Measurements from ENCODE around the gene RIMS1.

RIMS1 gene

DNA sequence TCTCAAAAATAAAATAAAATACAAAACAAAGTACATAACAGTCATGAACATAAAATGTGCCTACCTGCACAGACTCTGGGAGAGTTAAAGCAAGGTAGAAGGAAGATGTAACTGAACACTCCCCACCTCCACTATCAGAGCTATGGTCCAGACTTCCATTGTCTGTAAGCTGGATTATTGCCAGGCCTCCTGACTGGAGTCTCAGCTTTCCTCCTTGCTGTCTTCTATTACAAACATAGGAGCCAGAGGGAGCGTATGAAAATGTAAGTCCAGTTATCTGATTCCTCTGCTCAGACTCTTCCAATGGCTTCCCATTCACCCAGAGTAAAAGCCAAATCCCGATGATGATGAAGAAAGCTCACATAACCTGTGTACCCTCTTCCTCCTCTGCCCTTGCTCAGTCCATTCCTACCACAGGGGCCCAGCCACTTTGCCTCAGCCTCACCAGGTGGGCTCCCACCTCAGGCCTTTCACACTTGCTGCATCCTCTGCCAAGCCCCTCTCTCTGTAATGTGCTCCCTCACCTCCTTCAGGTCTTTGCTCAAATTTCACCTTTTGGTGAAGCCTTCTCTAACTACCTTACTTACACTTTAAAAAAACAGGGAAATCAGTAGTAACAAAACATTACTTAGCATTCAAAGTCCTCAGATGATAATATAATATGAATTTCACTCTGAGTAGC, 194.1 kb downstream of the RIMS1 start:
- Histone ChIP-seq H3K9ac (ENCODE audit: low read length) (no peak overlapping the region), H3K27ac (ENCODE audit: low read length) (no peak overlapping the region), H3K4me1 (ENCODE audit: low read length) (no peaks in the 10 kb centered on the region), H4K20me1 (ENCODE audit: insufficient read depth, low read length) (no peaks in the 10 kb centered on the region), H3F3A (ENCODE audit: insufficient read depth, low read length) (no peaks in the 10 kb centered on the region), H3K4me3 (ENCODE audit: low read length) (no peak overlapping the region), H3K27me3 (replicated peaks; ENCODE audit: insufficient read depth, low read length) (no peaks in the 10 kb centered on the region), H3K9me3 (replicated peaks; ENCODE audit: insufficient read depth, low read length) (no peaks in the 10 kb centered on the region), H3K9me2 (replicated peaks; ENCODE audit: insufficient read depth, low read length) (no peaks in the 10 kb centered on the region), H3K79me2 (ENCODE audit: low read length) (no peaks in the 10 kb centered on the region), H2AFZ (ENCODE audit: low read length) (no peak overlapping the region), H3K4me2 (ENCODE audit: low read depth, low read length) (no peak overlapping the region), H3K36me3 (replicated peaks; ENCODE audit: insufficient read depth, low read length) (no peaks in the 10 kb centered on the region)
- no peak for DNase-seq
- TF ChIP-seq EZH2phosphoT487 (IDR thresholded peaks at IDR 0.05; ENCODE audit: low read length) (no peak), EZH2 (optimal IDR thresholded peaks at IDR 0.05; ENCODE audit: low read depth, low read length) (no peak)
- TF ChIP-seq, protein P1, sequence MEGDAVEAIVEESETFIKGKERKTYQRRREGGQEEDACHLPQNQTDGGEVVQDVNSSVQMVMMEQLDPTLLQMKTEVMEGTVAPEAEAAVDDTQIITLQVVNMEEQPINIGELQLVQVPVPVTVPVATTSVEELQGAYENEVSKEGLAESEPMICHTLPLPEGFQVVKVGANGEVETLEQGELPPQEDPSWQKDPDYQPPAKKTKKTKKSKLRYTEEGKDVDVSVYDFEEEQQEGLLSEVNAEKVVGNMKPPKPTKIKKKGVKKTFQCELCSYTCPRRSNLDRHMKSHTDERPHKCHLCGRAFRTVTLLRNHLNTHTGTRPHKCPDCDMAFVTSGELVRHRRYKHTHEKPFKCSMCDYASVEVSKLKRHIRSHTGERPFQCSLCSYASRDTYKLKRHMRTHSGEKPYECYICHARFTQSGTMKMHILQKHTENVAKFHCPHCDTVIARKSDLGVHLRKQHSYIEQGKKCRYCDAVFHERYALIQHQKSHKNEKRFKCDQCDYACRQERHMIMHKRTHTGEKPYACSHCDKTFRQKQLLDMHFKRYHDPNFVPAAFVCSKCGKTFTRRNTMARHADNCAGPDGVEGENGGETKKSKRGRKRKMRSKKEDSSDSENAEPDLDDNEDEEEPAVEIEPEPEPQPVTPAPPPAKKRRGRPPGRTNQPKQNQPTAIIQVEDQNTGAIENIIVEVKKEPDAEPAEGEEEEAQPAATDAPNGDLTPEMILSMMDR (IDR thresholded peaks at IDR 0.05; ENCODE audit: low read length), result no peak

DNA sequence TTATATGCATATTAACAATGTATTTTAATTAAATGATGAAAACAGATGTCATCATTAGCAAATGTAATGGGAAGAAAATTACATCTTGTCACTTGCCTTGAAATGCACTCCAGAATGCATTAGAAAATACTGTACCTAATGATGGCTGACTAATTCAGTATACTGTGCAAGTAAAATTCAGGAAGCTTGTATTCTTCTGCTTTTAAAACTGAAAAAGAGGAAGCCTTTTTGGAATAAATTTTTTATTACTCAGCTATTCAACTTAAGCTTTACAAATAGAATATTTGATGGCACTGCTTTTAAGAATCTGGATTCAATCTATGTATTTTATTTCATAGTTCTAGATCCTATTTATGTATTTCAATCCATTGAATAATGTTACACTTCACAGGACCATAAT, 195.5 kb downstream of the RIMS1 start:
- Histone ChIP-seq H2AFZ (ENCODE audit: low read length) (no peak overlapping the region), H3K9me2 (replicated peaks; ENCODE audit: insufficient read depth, low read length) (no peaks in the 10 kb centered on the region), H3K9me3 (replicated peaks; ENCODE audit: insufficient read depth, low read length) (no peaks in the 10 kb centered on the region), H3K79me2 (ENCODE audit: low read length) (no peaks in the 10 kb centered on the region), H3K9ac (ENCODE audit: low read length) (no peak overlapping the region), H3K4me1 (ENCODE audit: low read length) (no peaks in the 10 kb centered on the region), H3K4me2 (ENCODE audit: low read depth, low read length) (no peak overlapping the region), H3K4me3 (ENCODE audit: low read length) (no peak overlapping the region), H3K27ac (ENCODE audit: low read length) (no peak overlapping the region), H3K36me3 (replicated peaks; ENCODE audit: insufficient read depth, low read length) (no peaks in the 10 kb centered on the region), H3K27me3 (replicated peaks; ENCODE audit: insufficient read depth, low read length) (no peaks in the 10 kb centered on the region), H3F3A (ENCODE audit: insufficient read depth, low read length) (no peaks in the 10 kb centered on the region), H4K20me1 (ENCODE audit: insufficient read depth, low read length) (no peaks in the 10 kb centered on the region)
- no peak for DNase-seq
- TF ChIP-seq, protein P1 (IDR thresholded peaks at IDR 0.05; ENCODE audit: low read length), result no peak
- TF ChIP-seq EZH2phosphoT487 (IDR thresholded peaks at IDR 0.05; ENCODE audit: low read length) (no peak), EZH2 (optimal IDR thresholded peaks at IDR 0.05; ENCODE audit: low read depth, low read length) (no peak)

DNA sequence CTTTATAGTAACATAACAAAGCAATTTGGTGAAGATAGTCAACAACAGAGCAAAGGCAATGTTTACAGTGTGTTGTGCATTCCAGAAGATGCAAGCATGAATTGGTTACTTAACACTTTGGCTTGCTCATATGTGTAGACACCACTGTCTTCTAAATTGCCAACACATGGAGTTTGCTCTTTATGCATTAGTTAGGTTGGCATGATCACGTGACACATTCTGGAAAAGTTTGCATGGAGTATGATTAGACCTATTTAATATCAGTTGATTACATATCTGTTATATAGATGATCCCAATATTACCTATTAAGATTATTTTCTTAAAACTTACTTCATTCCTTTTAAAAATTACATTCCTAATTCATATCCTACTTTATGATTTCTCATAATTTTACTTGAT, 197.6 kb downstream of the RIMS1 start:
- no peak overlapping the region for H3K27ac ChIP-seq (ENCODE audit: low read length)
- no peak overlapping the region for H3K4me3 ChIP-seq (ENCODE audit: low read length)
- no peaks in the 10 kb centered on the region for H3K79me2 ChIP-seq (ENCODE audit: low read length)
- H3F3A ChIP-seq (ENCODE audit: insufficient read depth, low read length), result no peaks in the 10 kb centered on the region
- no peaks in the 10 kb centered on the region for H4K20me1 ChIP-seq (ENCODE audit: insufficient read depth, low read length)
- H3K27me3 ChIP-seq (replicated peaks; ENCODE audit: insufficient read depth, low read length), result no peaks in the 10 kb centered on the region
- no peaks in the 10 kb centered on the region for H3K9me2 ChIP-seq (replicated peaks; ENCODE audit: insufficient read depth, low read length)
- no peak overlapping the region for H3K4me2 ChIP-seq (ENCODE audit: low read depth, low read length)
- no peak overlapping the region for H2AFZ ChIP-seq (ENCODE audit: low read length)
- H3K9me3 ChIP-seq (replicated peaks; ENCODE audit: insufficient read depth, low read length), result no peaks in the 10 kb centered on the region
- H3K9ac ChIP-seq (ENCODE audit: low read length), result no peak overlapping the region
- no peaks in the 10 kb centered on the region for H3K36me3 ChIP-seq (replicated peaks; ENCODE audit: insufficient read depth, low read length)
- DNase-seq, result no peak
- no peaks in the 10 kb centered on the region for H3K4me1 ChIP-seq (ENCODE audit: low read length)
- TF ChIP-seq EZH2 (optimal IDR thresholded peaks at IDR 0.05; ENCODE audit: low read depth, low read length), result no peak
- TF ChIP-seq EZH2phosphoT487 (IDR thresholded peaks at IDR 0.05; ENCODE audit: low read length), result no peak
- TF ChIP-seq, protein P1 (IDR thresholded peaks at IDR 0.05; ENCODE audit: low read length), result no peak
